Stimulated activated CD4-positive, alpha-beta T cell treated with anti-CD3 and anti-CD28 coated beads, TNF-alpha, amount 100 ng/mL, for 48 hours (primary cell): ENCODE measurements around the gene PEX11B.
A peak's percentile ranks its signal among the peaks of the same experiment; 100 is the strongest.
"Not testable (repeated sequence)": the region's sequence is repeated elsewhere in the genome, so short reads cannot be mapped to it uniquely, and the experiment has no call there.

ENCODE experiments used
- DNase-seq, 3 donors: peaks; one replicate each; pipeline ENCODE4 v3.0.0-alpha.2; 2020; ENCODE audit warnings: low read depth in 3 of 3

The PEX11B gene

GRCh38 chr1:145952903-145953302 is 34.4 kb upstream of the PEX11B start:
- no peak for DNase-seq

GRCh38 chr1:145951526-145951925 is 33.0 kb upstream of the PEX11B start:
- DNase-seq: no peak

- DNase-seq: no peak
These were observed 30.7 kb upstream of the PEX11B start for GRCh38 chr1:145949219-145949618.

GRCh38 chr1:145947551-145947950 is 29.0 kb upstream of the PEX11B start:
- DNase-seq: no peak

GRCh38 chr1:145946477-145946986 is 28.0 kb upstream of the PEX11B start:
- no peak for DNase-seq

GRCh38 chr1:145944532-145944931 is 26.0 kb upstream of the PEX11B start:
- no peak for DNase-seq

GRCh38 chr1:145942871-145943270 is 24.4 kb upstream of the PEX11B start:
- no peak for DNase-seq

- no peak for DNase-seq
These were observed 23.9 kb upstream of the PEX11B start for GRCh38 chr1:145942405-145942804.

- DNase-seq: no peak
These were observed 18.9 kb upstream of the PEX11B start for GRCh38 chr1:145937436-145937835.

- DNase-seq: no peak
These were observed 17.7 kb upstream of the PEX11B start for GRCh38 chr1:145936247-145936646.

GRCh38 chr1:145935708-145936107 is 17.2 kb upstream of the PEX11B start:
- DNase-seq: no peak

GRCh38 chr1:145932522-145933009 is 14.0 kb upstream of the PEX11B start:
- not testable (repeated sequence) for DNase-seq

GRCh38 chr1:145927916-145928643 is 9.6 kb upstream of the PEX11B start:
- DNase-seq: no peak

GRCh38 chr1:145927063-145927886 is 8.8 kb upstream of the PEX11B start, which contains the start of gene RBM8A:
RBM8A (minus strand) TSS chr1:145927484; CDS start chr1:145927426, 58 bp downstream.
- peak; percentile 81 to 92 (median 84) for DNase-seq

GRCh38 chr1:145926686-145927062 is 8.2 kb upstream of the PEX11B start:
- peak in 2 of 3 donors; percentile 34 to 36 for DNase-seq

GRCh38 chr1:145922266-145922665 is 3.7 kb upstream of the PEX11B start:
- no peak for DNase-seq

GRCh38 chr1:145920297-145920696 is 1.8 kb upstream of the PEX11B start:
- DNase-seq: not testable (repeated sequence)

GRCh38 chr1:145918992-145919939 is 749 bp upstream of the PEX11B start:
- peak in 1 of 3 donors; percentile 27 for DNase-seq

- DNase-seq: no peak
These were observed 922 bp downstream of the PEX11B start for GRCh38 chr1:145917595-145917994.

GRCh38 chr1:145916745-145917144 is 1.8 kb downstream of the PEX11B start:
- DNase-seq: no peak

- no peak for DNase-seq
These were observed 6.3 kb downstream of the PEX11B start for GRCh38 chr1:145912128-145912641.
